GM12878 (cell line): ENCODE data around the gene TAF4. TPM values are rescaled to one million over a fixed set of nuclear protein-coding genes. Genes with fewer than 3 reads are reported as not detected.

Experiments
- ATF2 ChIP-seq: IDR thresholded peaks from 2 replicates; pipeline ENCODE4 v1.6.1; 2012; ENCODE audit warnings: low read length, inconsistent platforms
- ATF7 ChIP-seq: fragments of 450-650 bp; IDR thresholded peaks from 2 replicates; pipeline ENCODE4 v1.6.1; 2016; ENCODE audit warnings: low read depth, mild to moderate bottlenecking
- BCL11A ChIP-seq: IDR thresholded peaks from 2 replicates; pipeline ENCODE4 v1.6.1; 2011; ENCODE audit warnings: low read depth, low read length
- CHD4 ChIP-seq: fragments of 200-600 bp; sonication (generic); IDR thresholded peaks from 2 replicates; pipeline ENCODE4 v1.6.1; 2016; ENCODE audit warnings: mild to moderate bottlenecking
- CREB1 ChIP-seq: IDR thresholded peaks from 2 replicates; pipeline ENCODE4 v1.6.1; 2012; ENCODE audit warnings: low read depth, mild to moderate bottlenecking, inconsistent platforms
- CTCF ChIP-seq, 3 experiments: IDR thresholded peaks in 2 of 3; conservative IDR thresholded peaks in 1 of 3; 2 replicates each; pipeline ENCODE4 v1.5.1; 2011; ENCODE audit warnings: low read depth in 3 of 3, low read length in 3 of 3, mild to moderate bottlenecking in 3 of 3, control low read depth in 2 of 3, moderate library complexity in 2 of 3, inconsistent platforms in 1 of 3, mixed read lengths in 1 of 3; ENCODE audit not compliant: control insufficient read depth in 2 of 3, insufficient read depth in 1 of 3; ENCODE audit errors: extremely low read depth in 1 of 3
- ELK1 ChIP-seq: IDR thresholded peaks from 2 replicates; pipeline ENCODE4 v1.6.1; 2012; ENCODE audit warnings: low read depth, low read length, improper control_type of control experiment
- FOXK2 ChIP-seq: fragments of 450-650 bp; IDR thresholded peaks from 2 replicates; pipeline ENCODE4 v1.6.1; 2017; ENCODE audit warnings: mild to moderate bottlenecking, moderate library complexity
- FOXM1 ChIP-seq: IDR thresholded peaks from 2 replicates; pipeline ENCODE4 v1.6.1; 2012; ENCODE audit warnings: low read depth, mild to moderate bottlenecking, inconsistent platforms, low read length, moderate library complexity
- HCFC1 ChIP-seq: fragments of 150-350 bp; IDR thresholded peaks from 2 replicates; pipeline ENCODE4 v1.6.1; 2014; ENCODE audit warnings: low read length
- JUNB ChIP-seq: IDR thresholded peaks from 2 replicates; pipeline ENCODE4 v1.6.1; 2016; ENCODE audit warnings: antibody characterized with exemption, mild to moderate bottlenecking
- KAT2A ChIP-seq: conservative IDR thresholded peaks from 2 replicates; pipeline ENCODE4 v1.6.1; 2011; ENCODE audit warnings: low read depth, low read length; ENCODE audit not compliant: control insufficient read depth
- KDM1A ChIP-seq: fragments of 200-600 bp; sonication (generic); IDR thresholded peaks from 2 replicates; pipeline ENCODE4 v1.6.1; 2016; ENCODE audit warnings: borderline replicate concordance
- MXI1 ChIP-seq: fragments of 150-350 bp; IDR thresholded peaks from 2 replicates; pipeline ENCODE4 v1.6.1; 2011; ENCODE audit warnings: low read depth, mild to moderate bottlenecking, inconsistent platforms, low read length, improper control_type of control experiment
- POLR2A ChIP-seq: IDR thresholded peaks from 2 replicates; pipeline ENCODE4 v1.6.1; 2011; ENCODE audit warnings: low read depth, mild to moderate bottlenecking, low read length
- POLR2AphosphoS2 ChIP-seq: IDR thresholded peaks from 2 replicates; pipeline ENCODE4 v1.6.1; 2011; ENCODE audit warnings: low read depth, mild to moderate bottlenecking, low read length, improper control_type of control experiment, moderate library complexity
- RELA ChIP-seq: fragments of 450-650 bp; IDR thresholded peaks from 2 replicates; pipeline ENCODE4 v1.8.0; 2014; ENCODE audit warnings: borderline replicate concordance; ENCODE audit not compliant: partially characterized antibody
- RUNX3 ChIP-seq: IDR thresholded peaks from 2 replicates; pipeline ENCODE4 v1.6.1; 2012; ENCODE audit warnings: low read length, inconsistent platforms
- SKIL ChIP-seq: fragments of 450-650 bp; IDR thresholded peaks from 2 replicates; pipeline ENCODE4 v1.6.1; 2017; ENCODE audit warnings: mild to moderate bottlenecking, low read depth, inconsistent platforms; ENCODE audit not compliant: poor library complexity, severe bottlenecking
- SUPT20H ChIP-seq: IDR thresholded peaks from 2 replicates; pipeline ENCODE4 v1.6.1; 2011; ENCODE audit warnings: low read depth, mild to moderate bottlenecking, low read length, moderate library complexity, borderline replicate concordance; ENCODE audit not compliant: control insufficient read depth
- ZBTB4 ChIP-seq: fragments of 450-650 bp; formaldehyde crosslinking; IDR thresholded peaks from 2 replicates; pipeline ENCODE4 v1.4.0; 2022; ENCODE audit warnings: mild to moderate bottlenecking, moderate library complexity
- ZNF274 ChIP-seq: IDR thresholded peaks from one replicate; pipeline ENCODE4 v1.8.0; 2011; ENCODE audit not compliant: insufficient read length, insufficient read depth
- polyA plus RNA-seq, 11 experiments: library from polyadenylated mRNA; depleted of rRNA in 4 of 11; unstranded in 6 of 11; stranded (reverse) in 5 of 11; fragments of >200 nt; fragmentation: Nextera tagmentation in 4 of 11; fragmentation: Illumina TruSeq in 1 of 11; extraction: Ambion mirVana in 4 of 11; extraction: Trizol in 1 of 11; gene quantifications; 1 replicate in 1 of 11; 2 replicates in 10 of 11; pipeline versions ENCODE4 v1.2.1 to v1.2.3, GENCODE V29; 2011 to 2016; ENCODE audit warnings: inconsistent platforms in 2 of 11, missing spikeins in 2 of 11, low read depth in 1 of 11
- total RNA-seq, 4 experiments: library from RNA; depleted of rRNA in 3 of 4; stranded (reverse); fragments of >200 nt in 3 of 4; fragmentation: Illumina TruSeq in 1 of 4; extraction: Trizol in 1 of 4; gene quantifications; 2 replicates each; pipeline versions ENCODE4 v1.2.1 to v1.2.3, GENCODE V29; 2013 to 2021

TAF4 gene
- total and polyA plus RNA-seq, 10 of the 15 experiments (the other 5 are each of a cell fraction or from before 2014, with no cell fraction given): 0.39 to 16.9 (median 3.4) TPM

- TF ChIP-seq KAT2A (no peak), MXI1 (no peak), KDM1A (no peak), ZBTB4 (CRISPR knock-in tag) (no peak), RELA (no peak), ATF7 (no peak), FOXM1 (no peak), ELK1 (no peak), POLR2AphosphoS2 (peak; percentile 58; the same call in 1 of the 2 replicates), ZNF274 (no peak), CTCF (IDR thresholded peaks at IDR 0.05 in 2 of 3, conservative IDR thresholded peaks at IDR 0.05 in 1 of 3; ENCODE audit: control insufficient read depth in 2 of 3, extremely low read depth in 1 of 3, insufficient read depth in 1 of 3, low read depth in 3 of 3, low read length in 3 of 3) (no peak), CREB1 (no peak), JUNB (no peak), SKIL (no peak), FOXK2 (no peak), RUNX3 (no peak), HCFC1 (no peak), ATF2 (no peak), BCL11A (no peak), POLR2A (peak; percentile 96), CHD4 (no peak), SUPT20H (no peak)
Measured at GRCh38 chr20:62065674-62066338, at the start of gene TAF4 (continued).
